ENCODE results near the gene TPBG.
A peak's percentile ranks its signal among the peaks of the same experiment; 100 is the strongest.
"Not testable (repeated sequence)": the region's sequence is repeated elsewhere in the genome, so short reads cannot be mapped to it uniquely, and the experiment has no call there.

TPBG gene

DNA sequence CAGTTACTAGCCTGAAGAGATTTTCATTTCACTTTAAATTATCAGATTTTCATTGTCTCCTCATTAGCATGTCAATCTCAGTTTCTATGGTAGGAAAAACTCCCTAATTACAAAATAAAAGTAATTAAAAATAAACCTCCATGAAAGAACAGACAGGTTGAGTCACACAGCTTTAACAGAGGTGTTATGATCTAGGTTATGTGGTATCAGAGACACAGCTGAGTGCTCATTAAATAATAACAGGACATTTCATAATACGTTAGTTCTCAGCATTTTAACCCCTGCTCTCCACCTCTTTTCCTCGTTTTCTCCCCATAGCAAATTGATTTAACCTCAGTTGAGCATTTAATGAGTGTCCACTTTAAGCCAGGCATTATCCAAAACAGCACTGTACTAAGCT is 21.9 kb downstream of the TPBG start:
- no peak for DNase-seq (ENCODE audit: low read depth in 1 of 2, low spot score in 1 of 2)
- TF ChIP-seq JUND (IDR thresholded peaks at IDR 0.05; ENCODE audit: low read depth): no peak
- in situ Hi-C loops (cut with HindIII; ENCODE audit: low pct_unique_long_range_greater_than_20kb, low sequenced_read_pairs): no loop called here

GRCh38 chr6:82385961-82386360 is 22.3 kb downstream of the TPBG start:
- peak in 1 of 2 experiments; percentile 81 for DNase-seq (ENCODE audit: low read depth in 1 of 2, low spot score in 1 of 2)
- no peak for TF ChIP-seq JUND (IDR thresholded peaks at IDR 0.05; ENCODE audit: low read depth)
- in situ Hi-C loops (cut with HindIII; ENCODE audit: low pct_unique_long_range_greater_than_20kb, low sequenced_read_pairs): no loop called here

- DNase-seq (ENCODE audit: low read depth in 1 of 2, low spot score in 1 of 2); in situ Hi-C loops (cut with HindIII; ENCODE audit: low pct_unique_long_range_greater_than_20kb, low sequenced_read_pairs): not testable (repeated sequence)
Observed at GRCh38 chr6:82394770-82395169, 31.2 kb downstream of the TPBG start.

- in situ Hi-C loops (cut with HindIII; ENCODE audit: low pct_unique_long_range_greater_than_20kb, low sequenced_read_pairs): no loop called here
- no peak for TF ChIP-seq JUND (IDR thresholded peaks at IDR 0.05; ENCODE audit: low read depth)
- no peak for DNase-seq (ENCODE audit: low read depth in 1 of 2, low spot score in 1 of 2)
Observed at GRCh38 chr6:82396964-82397751, 33.5 kb downstream of the TPBG start.

GRCh38 chr6:82397962-82398692 is 34.5 kb downstream of the TPBG start:
- 0 out of 2 replicates have a peak, but pooled peaks have one; percentile 17 for TF ChIP-seq JUND (IDR thresholded peaks at IDR 0.05; ENCODE audit: low read depth)
- DNase-seq (ENCODE audit: low read depth in 1 of 2, low spot score in 1 of 2): peak; percentile 10 to 51
- in situ Hi-C loops (cut with HindIII; ENCODE audit: low pct_unique_long_range_greater_than_20kb, low sequenced_read_pairs): no loop called here

DNA sequence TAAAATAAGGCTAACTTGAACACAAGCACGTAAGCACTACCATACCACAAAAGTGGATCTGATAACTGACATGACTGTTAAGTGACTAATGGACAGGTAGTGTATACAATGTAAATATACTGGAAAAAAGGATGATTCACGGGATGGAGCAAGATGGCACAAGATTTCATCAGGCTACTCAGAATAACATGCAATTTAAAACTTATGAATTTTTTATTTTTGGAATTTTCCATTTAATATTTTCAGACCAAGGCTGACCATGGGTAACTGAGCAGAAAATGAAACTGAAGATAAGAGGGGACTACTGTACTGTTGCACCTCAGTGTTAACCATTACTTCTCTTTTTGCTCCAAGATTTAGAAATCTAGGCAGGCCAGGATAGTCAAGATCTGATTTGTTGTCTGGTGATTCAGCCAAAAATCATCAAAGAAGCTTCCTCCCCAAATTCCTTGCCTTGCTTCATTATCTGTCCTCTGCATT is 45.4 kb downstream of the TPBG start:
- in situ Hi-C loops (cut with HindIII; ENCODE audit: low pct_unique_long_range_greater_than_20kb, low sequenced_read_pairs): no loop called here
- no peak for DNase-seq (ENCODE audit: low read depth in 1 of 2, low spot score in 1 of 2)
- no peak for TF ChIP-seq JUND (IDR thresholded peaks at IDR 0.05; ENCODE audit: low read depth)

- in situ Hi-C loops (cut with HindIII; ENCODE audit: low pct_unique_long_range_greater_than_20kb, low sequenced_read_pairs): no loop called here
- no peak for DNase-seq (ENCODE audit: low read depth in 1 of 2, low spot score in 1 of 2)
- no peak for TF ChIP-seq JUND (IDR thresholded peaks at IDR 0.05; ENCODE audit: low read depth)
Observed at GRCh38 chr6:82410151-82410648, 46.6 kb downstream of the TPBG start.

DNA sequence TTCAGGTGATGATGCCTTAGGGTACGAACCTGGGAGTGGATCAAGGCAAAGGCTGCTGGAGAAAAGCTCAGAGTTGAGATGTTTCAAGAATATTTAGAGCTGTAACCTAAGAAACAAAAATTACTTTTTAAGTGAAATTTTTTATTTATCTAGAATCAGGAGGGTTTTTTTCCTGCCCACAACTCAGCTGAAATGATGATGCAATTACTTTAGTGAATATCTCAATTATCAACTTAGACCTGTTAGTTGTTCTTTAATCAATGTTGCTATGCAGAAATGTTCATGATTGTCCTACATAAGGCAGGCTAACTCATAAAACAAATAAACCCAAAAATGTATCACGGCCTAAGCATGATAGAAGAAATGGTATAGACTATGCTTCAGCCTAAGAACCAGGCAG is 50.3 kb downstream of the TPBG start:
- no peak for DNase-seq (ENCODE audit: low read depth in 1 of 2, low spot score in 1 of 2)
- no peak for TF ChIP-seq JUND (IDR thresholded peaks at IDR 0.05; ENCODE audit: low read depth)
- in situ Hi-C loops (cut with HindIII; ENCODE audit: low pct_unique_long_range_greater_than_20kb, low sequenced_read_pairs): no loop called here

DNA sequence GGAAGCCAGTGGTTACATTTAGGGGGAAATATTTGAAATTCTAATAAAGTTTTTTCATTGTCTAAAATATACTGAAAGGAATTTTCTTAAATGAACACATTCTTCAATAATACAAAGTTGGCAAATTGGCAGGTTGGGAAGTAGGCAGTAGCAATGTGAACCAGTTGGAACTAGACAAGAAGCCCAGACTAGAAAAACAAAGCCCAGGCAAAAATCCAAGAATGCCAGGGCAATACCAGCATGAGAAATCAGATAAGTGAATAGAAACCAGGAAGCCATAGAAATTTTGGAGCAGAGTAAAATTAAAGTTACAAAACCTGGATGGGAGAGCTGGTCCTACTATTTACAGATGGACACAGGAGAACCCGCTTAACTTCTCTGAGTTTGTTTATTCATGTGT is 52.2 kb downstream of the TPBG start:
- no peak for TF ChIP-seq JUND (IDR thresholded peaks at IDR 0.05; ENCODE audit: low read depth)
- peak in 1 of 2 experiments; percentile 81 for DNase-seq (ENCODE audit: low read depth in 1 of 2, low spot score in 1 of 2)
- in situ Hi-C loops (cut with HindIII; ENCODE audit: low pct_unique_long_range_greater_than_20kb, low sequenced_read_pairs): no loop called here

- no peak for DNase-seq (ENCODE audit: low read depth in 1 of 2, low spot score in 1 of 2)
- TF ChIP-seq JUND (IDR thresholded peaks at IDR 0.05; ENCODE audit: low read depth): no peak
- in situ Hi-C loops (cut with HindIII; ENCODE audit: low pct_unique_long_range_greater_than_20kb, low sequenced_read_pairs): no loop called here
Observed at GRCh38 chr6:82416346-82416745, 52.7 kb downstream of the TPBG start.

Measured in T47D (cell line).